Measurements from ENCODE around the gene IQUB. TPM values are rescaled to one million over a fixed set of nuclear protein-coding genes. Genes with fewer than 3 reads are reported as not detected.

IQUB gene
- total RNA-seq, 4 donors from 2014 or later = 0.83 to 13.3 (median 6.7) TPM

- intact Hi-C loops (cut with DNase I) = no loop called here
Observed at GRCh38 chr7:123573896-123574467, 39.6 kb upstream of the IQUB start.

GRCh38 chr7:123573341-123573740, 38.9 kb upstream of the IQUB start:
- Histone ChIP-seq H3K4me3 (no peak overlapping the region), H3K27me3 (no peaks in the 10 kb centered on the region), H3K36me3 (no peaks in the 10 kb centered on the region), H3K9me3 (no peaks in the 10 kb centered on the region), H3K4me1 (no peaks in the 10 kb centered on the region), H3K27ac (replicated peaks in 1 of 4) (no peak overlapping the region)
- no peak for DNase-seq (ENCODE audit: extremely low spot score)
- intact Hi-C loops (cut with DNase I) = no loop called here
- TF ChIP-seq EP300 (IDR thresholded peaks at IDR 0.05) (no peak), POLR2A (IDR thresholded peaks at IDR 0.05; ENCODE audit: low read depth) (no peak), POLR2AphosphoS5 (IDR thresholded peaks at IDR 0.05) (no peak)
- TF ChIP-seq, protein P1, sequence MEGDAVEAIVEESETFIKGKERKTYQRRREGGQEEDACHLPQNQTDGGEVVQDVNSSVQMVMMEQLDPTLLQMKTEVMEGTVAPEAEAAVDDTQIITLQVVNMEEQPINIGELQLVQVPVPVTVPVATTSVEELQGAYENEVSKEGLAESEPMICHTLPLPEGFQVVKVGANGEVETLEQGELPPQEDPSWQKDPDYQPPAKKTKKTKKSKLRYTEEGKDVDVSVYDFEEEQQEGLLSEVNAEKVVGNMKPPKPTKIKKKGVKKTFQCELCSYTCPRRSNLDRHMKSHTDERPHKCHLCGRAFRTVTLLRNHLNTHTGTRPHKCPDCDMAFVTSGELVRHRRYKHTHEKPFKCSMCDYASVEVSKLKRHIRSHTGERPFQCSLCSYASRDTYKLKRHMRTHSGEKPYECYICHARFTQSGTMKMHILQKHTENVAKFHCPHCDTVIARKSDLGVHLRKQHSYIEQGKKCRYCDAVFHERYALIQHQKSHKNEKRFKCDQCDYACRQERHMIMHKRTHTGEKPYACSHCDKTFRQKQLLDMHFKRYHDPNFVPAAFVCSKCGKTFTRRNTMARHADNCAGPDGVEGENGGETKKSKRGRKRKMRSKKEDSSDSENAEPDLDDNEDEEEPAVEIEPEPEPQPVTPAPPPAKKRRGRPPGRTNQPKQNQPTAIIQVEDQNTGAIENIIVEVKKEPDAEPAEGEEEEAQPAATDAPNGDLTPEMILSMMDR (IDR thresholded peaks at IDR 0.05) = no peak
- 61% methylated on average over 3 of the region's 3 CpGs for WGBS

More at GRCh38 chr7:123573896-123574467, 39.6 kb upstream of the IQUB start:
- H3K4me1 ChIP-seq = no peaks in the 10 kb centered on the region
- H3K27ac ChIP-seq (replicated peaks in 1 of 4) = no peak overlapping the region
- WGBS = 90% methylated on average over 2 of the region's 2 CpGs
- no peaks in the 10 kb centered on the region for H3K9me3 ChIP-seq
- H3K36me3 ChIP-seq = no peaks in the 10 kb centered on the region
- no peak for DNase-seq (ENCODE audit: extremely low spot score)
- TF ChIP-seq POLR2A (IDR thresholded peaks at IDR 0.05; ENCODE audit: low read depth) (no peak), EP300 (IDR thresholded peaks at IDR 0.05) (no peak), POLR2AphosphoS5 (IDR thresholded peaks at IDR 0.05) (no peak)
- TF ChIP-seq, protein P1 (IDR thresholded peaks at IDR 0.05) = no peak
- H3K4me3 ChIP-seq = no peak overlapping the region
- no peaks in the 10 kb centered on the region for H3K27me3 ChIP-seq

DNA sequence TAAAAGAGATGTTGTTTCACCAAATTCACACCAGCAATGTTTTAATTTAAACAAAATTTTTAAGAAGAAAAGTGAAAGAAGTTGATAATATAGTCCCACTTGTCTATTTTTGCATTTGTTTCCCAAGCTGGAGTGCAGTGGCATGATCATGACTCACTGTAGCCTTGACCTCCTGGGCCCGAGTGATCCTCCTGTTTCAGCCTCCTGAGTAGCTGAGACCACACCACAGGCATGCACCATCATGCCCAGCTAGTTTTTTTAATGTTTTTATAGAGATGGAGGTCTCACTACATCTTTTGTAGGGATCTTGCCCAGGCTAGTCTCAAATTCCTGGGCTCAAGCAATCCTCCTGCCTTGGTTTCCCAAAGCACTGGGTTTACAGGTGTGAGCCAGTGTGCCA, 37.3 kb upstream of the IQUB start:
- TF ChIP-seq EP300 (IDR thresholded peaks at IDR 0.05) (no peak), POLR2A (IDR thresholded peaks at IDR 0.05; ENCODE audit: low read depth) (no peak), POLR2AphosphoS5 (IDR thresholded peaks at IDR 0.05) (no peak)
- TF ChIP-seq, protein P1 (IDR thresholded peaks at IDR 0.05) = no peak
- intact Hi-C loops (cut with DNase I) = no loop called here
- Histone ChIP-seq H3K27me3 (no peaks in the 10 kb centered on the region), H3K4me3 (no peak overlapping the region), H3K4me1 (no peaks in the 10 kb centered on the region), H3K27ac (replicated peaks in 1 of 4) (no peak overlapping the region), H3K9me3 (no peaks in the 10 kb centered on the region), H3K36me3 (no peaks in the 10 kb centered on the region)
- no peak for DNase-seq (ENCODE audit: extremely low spot score)
- 94% methylated on average over 1 of the region's 1 CpG for WGBS

DNA sequence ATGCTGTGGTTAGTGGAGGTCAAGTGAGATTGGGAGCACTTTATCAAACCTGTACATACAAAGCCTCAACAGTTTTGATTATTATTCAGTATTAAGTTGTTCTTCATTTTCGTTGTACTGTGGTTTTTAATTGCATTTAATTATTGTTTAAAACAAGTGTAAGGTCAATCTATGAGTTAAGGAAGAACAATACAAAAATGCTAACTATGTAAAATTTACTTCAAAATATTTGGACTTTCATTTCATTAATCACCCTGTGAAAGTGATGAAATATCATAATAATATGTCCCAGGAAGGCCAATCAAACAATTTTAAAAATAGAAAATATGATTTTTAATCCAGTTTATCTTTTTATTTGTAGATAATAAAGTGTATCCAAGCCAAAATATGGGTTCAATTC, 36.8 kb upstream of the IQUB start:
- 67% methylated on average over 1 of the region's 1 CpG for WGBS
- TF ChIP-seq EP300 (IDR thresholded peaks at IDR 0.05) (no peak), POLR2A (IDR thresholded peaks at IDR 0.05; ENCODE audit: low read depth) (no peak), POLR2AphosphoS5 (IDR thresholded peaks at IDR 0.05) (no peak)
- TF ChIP-seq, protein P1 (IDR thresholded peaks at IDR 0.05) = no peak
- Histone ChIP-seq H3K9me3 (no peaks in the 10 kb centered on the region), H3K36me3 (no peaks in the 10 kb centered on the region), H3K4me1 (no peaks in the 10 kb centered on the region), H3K27me3 (no peaks in the 10 kb centered on the region), H3K27ac (replicated peaks in 1 of 4) (no peak overlapping the region), H3K4me3 (no peak overlapping the region)
- intact Hi-C loops (cut with DNase I) = no loop called here
- no peak for DNase-seq (ENCODE audit: extremely low spot score)

Data from esophagus muscularis mucosa (tissue), 4 donors.